Endothelial cell of umbilical vein (primary cell): ENCODE results near the gene MYL3.

Source experiments
- EZH2 ChIP-seq: IDR thresholded peaks from 2 replicates; pipeline ENCODE4 v1.6.1; 2012; ENCODE audit warnings: borderline replicate concordance, low read depth, mild to moderate bottlenecking, moderate library complexity, low read length, inconsistent platforms; ENCODE audit not compliant: severe bottlenecking
- FOS ChIP-seq: IDR thresholded peaks from 2 replicates; pipeline ENCODE4 v1.6.1; 2011; ENCODE audit warnings: mild to moderate bottlenecking, low read length, moderate library complexity, borderline replicate concordance; ENCODE audit not compliant: insufficient read depth
- GATA2 ChIP-seq: IDR thresholded peaks from 2 replicates; pipeline ENCODE4 v1.7.0; 2011; ENCODE audit warnings: low read depth, mild to moderate bottlenecking, moderate library complexity, mixed read lengths, low read length; ENCODE audit not compliant: insufficient read length, insufficient read depth
- JUN ChIP-seq: IDR thresholded peaks from 2 replicates; pipeline ENCODE4 v1.6.1; 2011; ENCODE audit warnings: borderline replicate concordance, low read depth; ENCODE audit not compliant: insufficient read length, insufficient read depth
- MAX ChIP-seq: IDR thresholded peaks from 2 replicates; pipeline ENCODE4 v1.6.1; 2011; ENCODE audit not compliant: insufficient read depth, insufficient read length
- MYC ChIP-seq: IDR thresholded peaks from one replicate; pipeline ENCODE4 v1.6.1; 2011; ENCODE audit warnings: mild to moderate bottlenecking, low read depth, low read length
- POLR2A ChIP-seq: IDR thresholded peaks from 2 replicates; pipeline ENCODE4 v1.6.1; 2012; ENCODE audit warnings: low read depth, mild to moderate bottlenecking, control low read depth, low read length
- POLR2AphosphoS5 ChIP-seq: IDR thresholded peaks from 2 replicates; pipeline ENCODE4 v1.6.1; 2012; ENCODE audit warnings: low read depth, mild to moderate bottlenecking, control low read depth, low read length, moderate library complexity; ENCODE audit not compliant: insufficient read depth
- TF ChIP-seq, protein P1 (sequence below), 2 donors: IDR thresholded peaks; 1 replicate in 1 of 2; 2 replicates in 1 of 2; pipeline ENCODE4 v1.5.1; 2011; ENCODE audit warnings: low read length in 2 of 2, mild to moderate bottlenecking in 2 of 2, moderate library complexity in 2 of 2, control low read depth in 1 of 2, inconsistent platforms in 1 of 2, low read depth in 1 of 2; ENCODE audit not compliant: insufficient read depth in 1 of 2; ENCODE audit errors: extremely low read depth in 1 of 2

DNA sequence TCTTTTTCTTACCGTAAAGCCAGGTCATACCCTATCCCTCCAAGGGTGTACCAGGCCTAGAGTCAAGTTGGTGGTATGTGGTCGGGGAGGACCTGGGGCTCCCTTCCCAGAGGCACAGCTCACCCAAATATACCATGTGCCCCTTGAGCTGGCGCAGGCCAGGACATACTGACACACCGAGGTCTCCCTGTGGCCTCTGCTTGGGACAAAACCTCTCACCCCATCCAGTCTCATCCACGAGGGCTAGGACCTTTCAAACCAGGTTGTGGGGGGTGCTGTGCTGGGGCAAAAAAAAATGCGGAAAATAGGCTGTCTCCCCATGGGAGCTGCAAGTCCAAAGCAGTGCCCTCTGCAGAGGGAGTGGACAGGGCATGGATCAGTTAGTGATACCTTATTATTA lies 37.1 kb upstream of the MYL3 start:
- no peak for TF ChIP-seq POLR2A
- no peak for TF ChIP-seq EZH2
- TF ChIP-seq, protein P1, sequence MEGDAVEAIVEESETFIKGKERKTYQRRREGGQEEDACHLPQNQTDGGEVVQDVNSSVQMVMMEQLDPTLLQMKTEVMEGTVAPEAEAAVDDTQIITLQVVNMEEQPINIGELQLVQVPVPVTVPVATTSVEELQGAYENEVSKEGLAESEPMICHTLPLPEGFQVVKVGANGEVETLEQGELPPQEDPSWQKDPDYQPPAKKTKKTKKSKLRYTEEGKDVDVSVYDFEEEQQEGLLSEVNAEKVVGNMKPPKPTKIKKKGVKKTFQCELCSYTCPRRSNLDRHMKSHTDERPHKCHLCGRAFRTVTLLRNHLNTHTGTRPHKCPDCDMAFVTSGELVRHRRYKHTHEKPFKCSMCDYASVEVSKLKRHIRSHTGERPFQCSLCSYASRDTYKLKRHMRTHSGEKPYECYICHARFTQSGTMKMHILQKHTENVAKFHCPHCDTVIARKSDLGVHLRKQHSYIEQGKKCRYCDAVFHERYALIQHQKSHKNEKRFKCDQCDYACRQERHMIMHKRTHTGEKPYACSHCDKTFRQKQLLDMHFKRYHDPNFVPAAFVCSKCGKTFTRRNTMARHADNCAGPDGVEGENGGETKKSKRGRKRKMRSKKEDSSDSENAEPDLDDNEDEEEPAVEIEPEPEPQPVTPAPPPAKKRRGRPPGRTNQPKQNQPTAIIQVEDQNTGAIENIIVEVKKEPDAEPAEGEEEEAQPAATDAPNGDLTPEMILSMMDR (IDR thresholded peaks at IDR 0.05; ENCODE audit: extremely low read depth in 1 of 2, insufficient read depth in 1 of 2, low read depth in 1 of 2, low read length in 2 of 2) = no peak
- no peak for TF ChIP-seq JUN
- TF ChIP-seq MYC = no peak
- no peak for TF ChIP-seq POLR2AphosphoS5
- TF ChIP-seq MAX = no peak
- no peak for TF ChIP-seq FOS
- no peak for TF ChIP-seq GATA2
